HEK293 (cell line): ENCODE data around the gene ELOVL5.

Source experiments
- ZBTB26 ChIP-seq: fragments of 450-650 bp; formaldehyde crosslinking; optimal IDR thresholded peaks from 2 replicates; pipeline ENCODE3; 2016; ENCODE audit warnings: missing biosample characterization, mild to moderate bottlenecking, missing genetic modification characterization
- ZNF341 ChIP-seq: fragments of 450-650 bp; formaldehyde crosslinking; IDR thresholded peaks from 2 replicates; pipeline ENCODE4; 2016; ENCODE audit warnings: low read depth, missing biosample characterization, missing genetic modification characterization
- ZNF350 ChIP-seq: fragments of 450-650 bp; formaldehyde crosslinking; IDR thresholded peaks from 2 replicates; pipeline ENCODE4 v1.5.0; 2017; ENCODE audit warnings: missing biosample characterization, mild to moderate bottlenecking, missing genetic modification characterization
- ZNF777 ChIP-seq: fragments of 450-650 bp; formaldehyde crosslinking; IDR thresholded peaks from 2 replicates; pipeline ENCODE4 v1.5.1; 2017; ENCODE audit warnings: missing biosample characterization, missing genetic modification characterization, borderline replicate concordance
- ZNF830 ChIP-seq: fragments of 450-650 bp; IDR thresholded peaks from 2 replicates; pipeline ENCODE4 v1.5.0; 2018; ENCODE audit warnings: missing biosample characterization, missing genetic modification characterization, low read depth, mild to moderate bottlenecking, moderate library complexity
- TF ChIP-seq, protein P1 (sequence below): fragments of 450-650 bp; formaldehyde crosslinking; IDR thresholded peaks from 2 replicates; pipeline ENCODE4 v1.5.1; 2016; ENCODE audit warnings: missing biosample characterization, missing genetic modification characterization

- no peak for TF ChIP-seq ZNF830 (tag by site-specific recombination)
- TF ChIP-seq ZNF777 (tag by site-specific recombination), result no peak
- TF ChIP-seq ZNF341 (tag by site-specific recombination), result no peak
- TF ChIP-seq, protein P1, sequence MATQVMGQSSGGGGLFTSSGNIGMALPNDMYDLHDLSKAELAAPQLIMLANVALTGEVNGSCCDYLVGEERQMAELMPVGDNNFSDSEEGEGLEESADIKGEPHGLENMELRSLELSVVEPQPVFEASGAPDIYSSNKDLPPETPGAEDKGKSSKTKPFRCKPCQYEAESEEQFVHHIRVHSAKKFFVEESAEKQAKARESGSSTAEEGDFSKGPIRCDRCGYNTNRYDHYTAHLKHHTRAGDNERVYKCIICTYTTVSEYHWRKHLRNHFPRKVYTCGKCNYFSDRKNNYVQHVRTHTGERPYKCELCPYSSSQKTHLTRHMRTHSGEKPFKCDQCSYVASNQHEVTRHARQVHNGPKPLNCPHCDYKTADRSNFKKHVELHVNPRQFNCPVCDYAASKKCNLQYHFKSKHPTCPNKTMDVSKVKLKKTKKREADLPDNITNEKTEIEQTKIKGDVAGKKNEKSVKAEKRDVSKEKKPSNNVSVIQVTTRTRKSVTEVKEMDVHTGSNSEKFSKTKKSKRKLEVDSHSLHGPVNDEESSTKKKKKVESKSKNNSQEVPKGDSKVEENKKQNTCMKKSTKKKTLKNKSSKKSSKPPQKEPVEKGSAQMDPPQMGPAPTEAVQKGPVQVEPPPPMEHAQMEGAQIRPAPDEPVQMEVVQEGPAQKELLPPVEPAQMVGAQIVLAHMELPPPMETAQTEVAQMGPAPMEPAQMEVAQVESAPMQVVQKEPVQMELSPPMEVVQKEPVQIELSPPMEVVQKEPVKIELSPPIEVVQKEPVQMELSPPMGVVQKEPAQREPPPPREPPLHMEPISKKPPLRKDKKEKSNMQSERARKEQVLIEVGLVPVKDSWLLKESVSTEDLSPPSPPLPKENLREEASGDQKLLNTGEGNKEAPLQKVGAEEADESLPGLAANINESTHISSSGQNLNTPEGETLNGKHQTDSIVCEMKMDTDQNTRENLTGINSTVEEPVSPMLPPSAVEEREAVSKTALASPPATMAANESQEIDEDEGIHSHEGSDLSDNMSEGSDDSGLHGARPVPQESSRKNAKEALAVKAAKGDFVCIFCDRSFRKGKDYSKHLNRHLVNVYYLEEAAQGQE (tag by site-specific recombination), result no peak
- no peak for TF ChIP-seq ZNF350 (tag by site-specific recombination)
- TF ChIP-seq ZBTB26 (tag by site-specific recombination), result no peak
These were observed 501 bp upstream of the ELOVL5 start for GRCh38 chr6:53349209-53349693.
